Suprapubic skin (tissue), 3 donors: Measurements from ENCODE around the gene DMC1.

Source experiments
- CTCF ChIP-seq, 2 donors: fragments of 200-600 bp in 1 of 2; fragments of 450-650 bp in 1 of 2; sonication (generic) in 1 of 2; IDR thresholded peaks; one replicate each; pipeline ENCODE4 v1.5.1; 2016 to 2019; ENCODE audit warnings: antibody characterized with exemption in 2 of 2, mild to moderate bottlenecking in 1 of 2, moderate library complexity in 1 of 2
- POLR2AphosphoS5 ChIP-seq, 3 donors: sonication (generic); formaldehyde crosslinking; IDR thresholded peaks; one replicate each; pipeline ENCODE4 v1.6.1; 2017; ENCODE audit warnings: antibody characterized with exemption in 3 of 3

- TF ChIP-seq CTCF (IDR thresholded peaks at IDR 0.05), result no peak
- no peak for TF ChIP-seq POLR2AphosphoS5 (IDR thresholded peaks at IDR 0.05)
Measured at GRCh38 chr22:38570779-38571364, 889 bp upstream of the DMC1 start.
